Sigmoid colon (tissue), 4 donors: Measurements from ENCODE around the gene ZNF839.

Source experiments
- EP300 ChIP-seq, 4 donors: sonication (generic); formaldehyde crosslinking; IDR thresholded peaks; one replicate each; pipeline ENCODE4 v1.6.1; 2017; ENCODE audit warnings: antibody characterized with exemption in 4 of 4
- POLR2A ChIP-seq, 2 donors: fragments of 450-650 bp; IDR thresholded peaks; one replicate each; pipeline ENCODE4 v1.6.1; 2016; ENCODE audit warnings: antibody characterized with exemption in 2 of 2, mild to moderate bottlenecking in 2 of 2, moderate library complexity in 2 of 2
- POLR2AphosphoS5 ChIP-seq, 4 donors: sonication (generic); formaldehyde crosslinking; IDR thresholded peaks; one replicate each; pipeline ENCODE4 v1.6.1; 2017; ENCODE audit warnings: antibody characterized with exemption in 4 of 4
- TF ChIP-seq, protein P1 (sequence below), 4 experiments: fragments of 450-650 bp in 3 of 4; fragments of 200-600 bp in 1 of 4; IDR thresholded peaks; one replicate each; pipeline ENCODE4 v1.5.1; 2016 to 2019; ENCODE audit warnings: antibody characterized with exemption in 4 of 4, mild to moderate bottlenecking in 3 of 4, moderate library complexity in 2 of 4

- TF ChIP-seq POLR2A (IDR thresholded peaks at IDR 0.05) (no peak), EP300 (IDR thresholded peaks at IDR 0.05) (no peak), POLR2AphosphoS5 (IDR thresholded peaks at IDR 0.05) (no peak)
- TF ChIP-seq, protein P1, sequence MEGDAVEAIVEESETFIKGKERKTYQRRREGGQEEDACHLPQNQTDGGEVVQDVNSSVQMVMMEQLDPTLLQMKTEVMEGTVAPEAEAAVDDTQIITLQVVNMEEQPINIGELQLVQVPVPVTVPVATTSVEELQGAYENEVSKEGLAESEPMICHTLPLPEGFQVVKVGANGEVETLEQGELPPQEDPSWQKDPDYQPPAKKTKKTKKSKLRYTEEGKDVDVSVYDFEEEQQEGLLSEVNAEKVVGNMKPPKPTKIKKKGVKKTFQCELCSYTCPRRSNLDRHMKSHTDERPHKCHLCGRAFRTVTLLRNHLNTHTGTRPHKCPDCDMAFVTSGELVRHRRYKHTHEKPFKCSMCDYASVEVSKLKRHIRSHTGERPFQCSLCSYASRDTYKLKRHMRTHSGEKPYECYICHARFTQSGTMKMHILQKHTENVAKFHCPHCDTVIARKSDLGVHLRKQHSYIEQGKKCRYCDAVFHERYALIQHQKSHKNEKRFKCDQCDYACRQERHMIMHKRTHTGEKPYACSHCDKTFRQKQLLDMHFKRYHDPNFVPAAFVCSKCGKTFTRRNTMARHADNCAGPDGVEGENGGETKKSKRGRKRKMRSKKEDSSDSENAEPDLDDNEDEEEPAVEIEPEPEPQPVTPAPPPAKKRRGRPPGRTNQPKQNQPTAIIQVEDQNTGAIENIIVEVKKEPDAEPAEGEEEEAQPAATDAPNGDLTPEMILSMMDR (IDR thresholded peaks at IDR 0.05): no peak
Observed at GRCh38 chr14:102353126-102353619, 33.6 kb downstream of the ZNF839 start.
